ENCODE results near the gene EFNA1.

The EFNA1 gene

GRCh38 chr1:155182052-155182550, 54.4 kb downstream of the EFNA1 start:
- no peak for DNase-seq (ENCODE audit: low read depth)
- H3K4me3 ChIP-seq (ENCODE audit: low read depth, low read length): no peak overlapping the region

DNA sequence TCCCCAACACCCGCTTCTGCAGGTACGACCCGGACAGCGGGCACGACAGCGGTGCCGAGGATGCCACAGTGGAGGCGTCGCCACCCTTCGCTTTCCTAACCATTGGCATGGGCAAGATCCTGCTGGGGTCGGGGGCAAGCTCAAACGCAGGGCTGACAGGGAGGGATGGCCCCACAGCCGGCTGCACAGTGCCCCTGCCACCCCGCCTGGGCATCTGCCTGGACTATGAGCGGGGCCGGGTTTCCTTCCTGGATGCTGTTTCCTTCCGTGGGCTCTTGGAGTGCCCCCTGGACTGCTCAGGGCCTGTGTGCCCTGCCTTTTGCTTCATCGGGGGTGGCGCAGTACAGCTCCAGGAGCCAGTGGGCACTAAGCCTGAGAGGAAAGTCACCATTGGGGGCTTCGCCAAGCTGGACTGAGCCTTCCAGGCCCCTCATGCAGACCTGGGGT, 56.1 kb downstream of the EFNA1 start:
- no peak overlapping the region for H3K4me3 ChIP-seq (ENCODE audit: low read depth, low read length)
- no peak for DNase-seq (ENCODE audit: low read depth)

DNA sequence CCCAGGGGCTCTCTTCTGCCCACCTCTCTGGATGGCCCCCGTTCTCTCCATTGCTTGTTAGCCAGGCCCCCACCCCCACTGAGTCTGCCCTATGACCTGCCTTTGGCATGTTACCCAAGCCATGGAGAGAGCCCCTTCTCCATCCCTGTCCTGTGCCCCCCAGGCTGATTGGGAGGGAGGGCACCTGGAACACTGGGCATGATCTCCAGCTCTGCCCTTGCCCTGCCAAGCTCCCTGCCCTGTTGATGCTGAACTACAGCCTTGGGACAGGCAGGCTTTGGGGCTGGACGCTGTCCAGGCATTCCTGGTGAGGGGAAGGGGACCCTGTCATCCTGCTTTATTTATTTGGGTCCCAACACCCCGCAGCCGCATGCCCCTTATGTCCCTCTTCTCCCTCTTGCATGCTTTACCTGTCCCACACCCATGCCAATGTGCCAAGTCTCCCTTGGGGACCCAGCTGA, 56.7 kb downstream of the EFNA1 start:
- no peak overlapping the region for H3K4me3 ChIP-seq (ENCODE audit: low read depth, low read length)
- DNase-seq (ENCODE audit: low read depth): no peak
